Liver (tissue), 2 donors: Measurements from ENCODE around the gene BCAT1.

Experiments used
- CTCF ChIP-seq: fragments of 150-350 bp; IDR thresholded peaks from 2 replicates; pipeline ENCODE4 v1.5.1; 2017; ENCODE audit warnings: improper control_type of control experiment, low read depth, low read length; ENCODE audit not compliant: missing input control
- REST ChIP-seq: IDR thresholded peaks from 2 replicates; pipeline ENCODE4 v1.6.1; 2016; ENCODE audit warnings: antibody characterized with exemption, mild to moderate bottlenecking
- TF ChIP-seq, protein P1 (sequence below): IDR thresholded peaks from 2 replicates; pipeline ENCODE4 v1.6.1; 2016; ENCODE audit warnings: antibody characterized with exemption
- donor health status: healthy.

DNA sequence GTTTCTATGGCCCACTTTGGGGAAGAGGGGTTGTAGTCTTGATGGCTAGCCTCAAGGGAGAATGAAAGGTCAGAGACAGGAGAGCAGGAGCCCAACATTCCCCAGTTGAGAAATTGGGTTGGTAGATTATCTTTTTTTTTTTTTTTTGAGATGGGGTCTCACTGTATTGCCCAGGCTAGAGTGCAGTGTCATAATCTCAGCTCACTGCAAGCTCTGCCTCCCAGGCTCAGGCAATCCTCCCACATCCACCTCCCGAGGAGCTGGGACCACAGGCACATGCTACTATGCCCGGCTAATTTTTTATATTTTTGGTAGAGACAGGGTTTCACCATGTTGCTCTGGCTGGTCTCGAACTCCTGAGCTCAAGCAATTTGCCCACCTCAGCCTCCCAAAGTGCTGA is 34.9 kb downstream of the BCAT1 start:
- TF ChIP-seq REST: no peak
- TF ChIP-seq CTCF: no peak
- TF ChIP-seq, protein P1, sequence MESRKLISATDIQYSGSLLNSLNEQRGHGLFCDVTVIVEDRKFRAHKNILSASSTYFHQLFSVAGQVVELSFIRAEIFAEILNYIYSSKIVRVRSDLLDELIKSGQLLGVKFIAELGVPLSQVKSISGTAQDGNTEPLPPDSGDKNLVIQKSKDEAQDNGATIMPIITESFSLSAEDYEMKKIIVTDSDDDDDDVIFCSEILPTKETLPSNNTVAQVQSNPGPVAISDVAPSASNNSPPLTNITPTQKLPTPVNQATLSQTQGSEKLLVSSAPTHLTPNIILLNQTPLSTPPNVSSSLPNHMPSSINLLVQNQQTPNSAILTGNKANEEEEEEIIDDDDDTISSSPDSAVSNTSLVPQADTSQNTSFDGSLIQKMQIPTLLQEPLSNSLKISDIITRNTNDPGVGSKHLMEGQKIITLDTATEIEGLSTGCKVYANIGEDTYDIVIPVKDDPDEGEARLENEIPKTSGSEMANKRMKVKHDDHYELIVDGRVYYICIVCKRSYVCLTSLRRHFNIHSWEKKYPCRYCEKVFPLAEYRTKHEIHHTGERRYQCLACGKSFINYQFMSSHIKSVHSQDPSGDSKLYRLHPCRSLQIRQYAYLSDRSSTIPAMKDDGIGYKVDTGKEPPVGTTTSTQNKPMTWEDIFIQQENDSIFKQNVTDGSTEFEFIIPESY: no peak
